H9 (cell line): ENCODE measurements around the gene MSI2. TPM values are rescaled to one million over a fixed set of nuclear protein-coding genes. Genes with fewer than 3 reads are reported as not detected.
A peak's percentile ranks its signal among the peaks of the same experiment; 100 is the strongest.

ENCODE experiments used
- DNase-seq: peaks from one replicate; pipeline ENCODE4 v3.0.0-alpha.2; 2017
- H2AFZ ChIP-seq: one replicate; pipeline ENCODE4 v1.6.1; 2013; ENCODE audit warnings: mild to moderate bottlenecking, low read length, control low read depth, moderate library complexity
- H2AK5ac ChIP-seq: 2 replicates; pipeline ENCODE4 v1.6.1; 2013; ENCODE audit warnings: low read length, control low read depth, mixed read lengths; ENCODE audit not compliant: insufficient read length
- H2BK120ac ChIP-seq: one replicate; pipeline ENCODE4 v1.6.1; 2013; ENCODE audit warnings: low read depth, mild to moderate bottlenecking, low read length, control low read depth, inconsistent platforms; ENCODE audit not compliant: poor library complexity, severe bottlenecking
- H2BK12ac ChIP-seq: 2 replicates; pipeline ENCODE4 v1.6.1; 2013; ENCODE audit warnings: low read length, control low read depth, mixed read lengths, low read depth; ENCODE audit not compliant: insufficient read length
- H2BK15ac ChIP-seq: 2 replicates; pipeline ENCODE4 v1.6.1; 2013; ENCODE audit warnings: low read depth, low read length, control low read depth
- H2BK20ac ChIP-seq: one replicate; pipeline ENCODE4 v1.6.1; 2013; ENCODE audit warnings: low read depth, mild to moderate bottlenecking, low read length, control low read depth, inconsistent platforms; ENCODE audit not compliant: poor library complexity, severe bottlenecking
- H2BK5ac ChIP-seq: 2 replicates; pipeline ENCODE4 v1.6.1; 2013; ENCODE audit warnings: low read length, control low read depth, mixed read lengths; ENCODE audit not compliant: insufficient read length
- H3K14ac ChIP-seq: 2 replicates; pipeline ENCODE4 v1.6.1; 2013; ENCODE audit warnings: low read length, control low read depth; ENCODE audit not compliant: insufficient read depth
- H3K18ac ChIP-seq: 2 replicates; pipeline ENCODE4 v1.6.1; 2013; ENCODE audit warnings: low read depth, mild to moderate bottlenecking, mixed read lengths, low read length, control low read depth; ENCODE audit not compliant: insufficient read length
- H3K23ac ChIP-seq: 2 replicates; pipeline ENCODE4 v1.6.1; 2013; ENCODE audit warnings: low read length, control low read depth, mixed read lengths, low read depth; ENCODE audit not compliant: insufficient read length
- H3K23me2 ChIP-seq: 2 replicates; pipeline ENCODE4 v1.6.1; 2013; ENCODE audit warnings: low read depth, mild to moderate bottlenecking, mixed read lengths, low read length, control low read depth; ENCODE audit not compliant: insufficient read length, poor library complexity, severe bottlenecking
- H3K27ac ChIP-seq: 2 replicates; pipeline ENCODE4 v1.5.1; 2013; ENCODE audit warnings: low read length, control low read depth, mixed read lengths, low read depth; ENCODE audit not compliant: insufficient read length
- H3K27me3 ChIP-seq: 2 replicates; pipeline ENCODE4 v1.6.1; 2013; ENCODE audit warnings: low read length, control low read depth, inconsistent platforms; ENCODE audit not compliant: insufficient read depth
- H3K4ac ChIP-seq: 2 replicates; pipeline ENCODE4 v1.6.1; 2013; ENCODE audit warnings: low read depth, mild to moderate bottlenecking, control low read depth, inconsistent platforms, low read length, moderate library complexity
- H3K4me1 ChIP-seq: 2 replicates; pipeline ENCODE4 v1.6.1; 2013; ENCODE audit warnings: low read length, control low read depth, inconsistent platforms; ENCODE audit not compliant: insufficient read depth
- H3K4me2 ChIP-seq: 2 replicates; pipeline ENCODE4 v1.6.1; 2013; ENCODE audit warnings: low read length, control low read depth, mixed read lengths; ENCODE audit not compliant: insufficient read length, insufficient read depth
- H3K56ac ChIP-seq: 2 replicates; pipeline ENCODE4 v1.6.1; 2013; ENCODE audit warnings: low read depth, mild to moderate bottlenecking, mixed read lengths, low read length, control low read depth; ENCODE audit not compliant: insufficient read length
- H3K79me1 ChIP-seq: 2 replicates; pipeline ENCODE4 v1.6.1; 2013; ENCODE audit warnings: low read depth, mild to moderate bottlenecking, moderate library complexity, low read length, control low read depth, inconsistent platforms; ENCODE audit not compliant: insufficient read depth, poor library complexity, severe bottlenecking
- H3K79me2 ChIP-seq: 2 replicates; pipeline ENCODE4 v1.6.1; 2013; ENCODE audit warnings: low read length, control low read depth, inconsistent platforms; ENCODE audit not compliant: insufficient read depth
- H3K9ac ChIP-seq: 2 replicates; pipeline ENCODE4 v1.6.1; 2013; ENCODE audit warnings: low read length, control low read depth, mixed read lengths; ENCODE audit not compliant: insufficient read length; ENCODE audit errors: extremely low read depth
- H3K9me3 ChIP-seq: one replicate; pipeline ENCODE4 v1.6.1; 2013; ENCODE audit warnings: low read depth, low read length, inconsistent platforms; ENCODE audit not compliant: control insufficient read depth
- H3T11ph ChIP-seq: one replicate; pipeline ENCODE4 v1.6.1; 2013; ENCODE audit warnings: mild to moderate bottlenecking, low read length, control low read depth, inconsistent platforms
- H4K20me1 ChIP-seq: one replicate; pipeline ENCODE4 v1.6.1; 2013; ENCODE audit not compliant: control insufficient read depth, insufficient read length, insufficient read depth
- H4K5ac ChIP-seq: 2 replicates; pipeline ENCODE4 v1.6.1; 2013; ENCODE audit warnings: low read depth, mild to moderate bottlenecking, mixed read lengths, low read length, control low read depth; ENCODE audit not compliant: insufficient read length
- H4K8ac ChIP-seq: replicated peaks from 2 replicates; pipeline ENCODE4 v1.6.1; 2013; ENCODE audit warnings: low read length, control low read depth, mixed read lengths, low read depth; ENCODE audit not compliant: insufficient read length
- H4K91ac ChIP-seq: 2 replicates; pipeline ENCODE4 v1.6.1; 2013; ENCODE audit warnings: low read depth, mild to moderate bottlenecking, moderate library complexity, mixed read lengths, low read length, control low read depth; ENCODE audit not compliant: insufficient read length
- H3K27ac Mint-ChIP-seq, 3 experiments: 2 replicates in 2 of 3; 3 replicates in 1 of 3; pipeline ENCODE4 v1.8.0; 2020 to 2021; ENCODE audit warnings: mixed read lengths in 3 of 3, mild to moderate bottlenecking in 1 of 3, moderate library complexity in 1 of 3
- H3K27me3 Mint-ChIP-seq: 2 replicates; pipeline ENCODE4 v1.8.0; 2021; ENCODE audit warnings: low read depth, mild to moderate bottlenecking, moderate library complexity, mixed read lengths
- H3K36me3 Mint-ChIP-seq, 3 experiments: 2 replicates in 2 of 3; 3 replicates in 1 of 3; pipeline ENCODE4 v1.8.0; 2020 to 2021; ENCODE audit warnings: low read depth in 3 of 3, mixed read lengths in 3 of 3; ENCODE audit not compliant: insufficient read depth in 1 of 3
- H3K4me1 Mint-ChIP-seq, 2 experiments: 2 replicates each; pipeline ENCODE4 v1.8.0; 2020; ENCODE audit warnings: mixed read lengths in 2 of 2
- H3K4me3 Mint-ChIP-seq, 2 experiments: 2 replicates in 1 of 2; 3 replicates in 1 of 2; pipeline ENCODE4 v1.8.0; 2020 to 2021; ENCODE audit warnings: mild to moderate bottlenecking in 2 of 2, mixed read lengths in 2 of 2, moderate library complexity in 1 of 2
- H3K9me3 Mint-ChIP-seq, 2 experiments: 2 replicates in 1 of 2; 3 replicates in 1 of 2; pipeline ENCODE4 v1.8.0; 2020; ENCODE audit warnings: mild to moderate bottlenecking in 2 of 2, mixed read lengths in 2 of 2, moderate library complexity in 1 of 2
- WGBS: extraction: QIAGEN DNeasy Blood & Tissue Kit; methylation state at CpG from one replicate; pipeline ENCODE4 v1.1.7; 2013; ENCODE audit warnings: missing lambda C conversion rate, low lambda C conversion rate, mixed read lengths; ENCODE audit not compliant: insufficient read length; ENCODE audit errors: extremely low coverage; 5-methylcytosine and 5-hydroxymethylcytosine counted together
- total RNA-seq: library from RNA; stranded (reverse); gene quantifications from 2 replicates; pipeline ENCODE4 v1.2.1, GENCODE V29; 2021
- TF ChIP-seq, protein P1 (sequence below): fragments of 200-600 bp; sonication (generic); conservative IDR thresholded peaks from 3 replicates; pipeline ENCODE4 v1.8.0; 2021; ENCODE audit warnings: antibody characterized with exemption, mild to moderate bottlenecking

MSI2 gene
- total RNA-seq, 1 experiment from 2014 or later = 98.5 TPM

DNA sequence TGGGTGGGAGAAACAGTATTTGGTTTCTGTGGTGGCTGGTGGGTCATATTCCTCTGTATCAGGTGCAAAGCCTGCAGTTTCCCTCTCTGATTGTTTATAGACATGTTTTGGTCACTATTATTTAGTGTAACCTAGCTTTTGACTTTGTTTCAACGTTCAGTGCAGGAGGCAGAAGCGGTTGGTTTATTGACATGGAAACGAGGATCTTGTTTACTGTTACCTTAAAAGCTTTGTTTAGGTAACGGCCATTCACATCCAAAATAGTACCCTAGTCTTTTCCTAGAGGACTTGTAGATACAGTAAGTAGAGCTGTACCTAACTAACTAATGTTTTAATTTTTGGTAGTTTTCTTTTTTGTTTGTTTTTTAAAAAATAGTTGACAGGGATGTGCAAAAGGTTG, 3.5 kb downstream of the MSI2 start:
- Mint-ChIP-seq H3K27me3 (peaks cover 11% of the 10 kb centered on the region), H3K9me3 (no peaks in the 10 kb centered on the region), H3K27ac (peak overlapping the region; percentile 94 to 99 (median 95); a peak in 6 of 7 replicates), H3K4me1 (peaks cover 52 to 73% of the 10 kb centered on the region in 2 experiments), H3K4me3 (peak overlapping the region; percentile 81 to 89), H3K36me3 (peaks cover 31 to 54% (median 44%) of the 10 kb centered on the region in 3 experiments; a peak in 6 of 7 replicates)
- no peak overlapping the region for H2BK12ac ChIP-seq
- H3K27ac ChIP-seq = peak overlapping the region; percentile 49
- H3K27me3 ChIP-seq = peaks cover 3% of the 10 kb centered on the region
- H3K23ac ChIP-seq = no peak overlapping the region
- no peak overlapping the region for H4K8ac ChIP-seq
- no peaks in the 10 kb centered on the region for H3K9me3 ChIP-seq
- H3K18ac ChIP-seq = peak overlapping the region; percentile 94
- H4K5ac ChIP-seq = no peak overlapping the region
- peak overlapping the region; percentile 73 for H3K4me2 ChIP-seq
- no peaks in the 10 kb centered on the region for H3K79me1 ChIP-seq
- no peak overlapping the region for H3K56ac ChIP-seq
- WGBS = no CpG with 5 or more reads among the region's 4 CpGs
- H3K79me2 ChIP-seq = no peaks in the 10 kb centered on the region
- TF ChIP-seq, protein P1, sequence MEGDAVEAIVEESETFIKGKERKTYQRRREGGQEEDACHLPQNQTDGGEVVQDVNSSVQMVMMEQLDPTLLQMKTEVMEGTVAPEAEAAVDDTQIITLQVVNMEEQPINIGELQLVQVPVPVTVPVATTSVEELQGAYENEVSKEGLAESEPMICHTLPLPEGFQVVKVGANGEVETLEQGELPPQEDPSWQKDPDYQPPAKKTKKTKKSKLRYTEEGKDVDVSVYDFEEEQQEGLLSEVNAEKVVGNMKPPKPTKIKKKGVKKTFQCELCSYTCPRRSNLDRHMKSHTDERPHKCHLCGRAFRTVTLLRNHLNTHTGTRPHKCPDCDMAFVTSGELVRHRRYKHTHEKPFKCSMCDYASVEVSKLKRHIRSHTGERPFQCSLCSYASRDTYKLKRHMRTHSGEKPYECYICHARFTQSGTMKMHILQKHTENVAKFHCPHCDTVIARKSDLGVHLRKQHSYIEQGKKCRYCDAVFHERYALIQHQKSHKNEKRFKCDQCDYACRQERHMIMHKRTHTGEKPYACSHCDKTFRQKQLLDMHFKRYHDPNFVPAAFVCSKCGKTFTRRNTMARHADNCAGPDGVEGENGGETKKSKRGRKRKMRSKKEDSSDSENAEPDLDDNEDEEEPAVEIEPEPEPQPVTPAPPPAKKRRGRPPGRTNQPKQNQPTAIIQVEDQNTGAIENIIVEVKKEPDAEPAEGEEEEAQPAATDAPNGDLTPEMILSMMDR = no peak
- no peaks in the 10 kb centered on the region for H4K20me1 ChIP-seq
- H3K14ac ChIP-seq = peak overlapping the region; percentile 89; the same call in 1 of the 2 replicates
- H2BK20ac ChIP-seq = peak overlapping the region; percentile 76
- H2BK15ac ChIP-seq = no peak overlapping the region
- no peak overlapping the region for H4K91ac ChIP-seq
- H2BK120ac ChIP-seq = peak overlapping the region; percentile 78
- peak overlapping the region; percentile 98 for H3T11ph ChIP-seq
- no peak overlapping the region for H2AFZ ChIP-seq
- peak overlapping the region; percentile 80; the same call in 1 of the 2 replicates for H3K4ac ChIP-seq
- peaks cover 21% of the 10 kb centered on the region for H3K23me2 ChIP-seq
- peaks cover 15% of the 10 kb centered on the region for H3K4me1 ChIP-seq
- no peak overlapping the region for H2BK5ac ChIP-seq
- no peak overlapping the region for H3K9ac ChIP-seq
- no peak overlapping the region for H2AK5ac ChIP-seq
- no peak for DNase-seq
